ENCODE results near the gene XYLT1. TPM values are rescaled to one million over a fixed set of nuclear protein-coding genes. Genes with fewer than 3 reads are reported as not detected.

XYLT1 gene
- total RNA-seq, 1 experiment from 2014 or later, result 14.5 TPM

GRCh38 chr16:17439580-17439979 lies 31.2 kb downstream of the XYLT1 start:
- H2BK15ac ChIP-seq (ENCODE audit: low read depth, low read length), result no peak overlapping the region
- no peak overlapping the region for H2BK120ac ChIP-seq (ENCODE audit: low read depth, low read length, poor library complexity, severe bottlenecking)
- WGBS (ENCODE audit: extremely low coverage, insufficient read length, low lambda C conversion rate), result no CpG with 5 or more reads among the region's 3 CpGs
- Mint-ChIP-seq H3K36me3 (ENCODE audit: insufficient read depth in 1 of 3, low read depth in 3 of 3) (peaks cover 3 to 18% (median 7%) of the 10 kb centered on the region in 3 experiments; a peak in 5 of 7 replicates), H3K27ac (no peak overlapping the region), H3K4me1 (peaks cover 18 to 24% of the 10 kb centered on the region in 2 experiments; a peak in 3 of 4 replicates), H3K27me3 (ENCODE audit: low read depth) (no peaks in the 10 kb centered on the region), H3K4me3 (no peak overlapping the region), H3K9me3 (peaks cover 0 to 5% of the 10 kb centered on the region in 2 experiments; a peak in 3 of 5 replicates)
- no peak overlapping the region for H3K14ac ChIP-seq (ENCODE audit: insufficient read depth, low read length)
- H4K91ac ChIP-seq (ENCODE audit: insufficient read length, low read depth, low read length), result no peak overlapping the region
- no peak overlapping the region for H2BK5ac ChIP-seq (ENCODE audit: insufficient read length, low read length)
- no peak overlapping the region for H4K5ac ChIP-seq (ENCODE audit: insufficient read length, low read depth, low read length)
- H3K4ac ChIP-seq (ENCODE audit: low read depth, low read length), result no peak overlapping the region
- H3K23ac ChIP-seq (ENCODE audit: insufficient read length, low read depth, low read length), result no peak overlapping the region
- TF ChIP-seq CTCF (conservative IDR thresholded peaks at IDR 0.05), result no peak
- H3K9me3 ChIP-seq (ENCODE audit: control insufficient read depth, low read depth, low read length), result no peaks in the 10 kb centered on the region
- H3K23me2 ChIP-seq (ENCODE audit: insufficient read length, low read depth, low read length, poor library complexity, severe bottlenecking), result no peaks in the 10 kb centered on the region
- no peak overlapping the region for H3K56ac ChIP-seq (ENCODE audit: insufficient read length, low read depth, low read length)
- no peak overlapping the region for H2AK5ac ChIP-seq (ENCODE audit: insufficient read length, low read length)
- peaks cover 6% of the 10 kb centered on the region; the same call in 1 of the 2 replicates for H3K4me1 ChIP-seq (ENCODE audit: insufficient read depth, low read length)
- no peaks in the 10 kb centered on the region; the same call in 1 of the 2 replicates for H3K79me2 ChIP-seq (ENCODE audit: insufficient read depth, low read length)
- H2BK12ac ChIP-seq (ENCODE audit: insufficient read length, low read depth, low read length), result no peak overlapping the region
- H2BK20ac ChIP-seq (ENCODE audit: low read depth, low read length, poor library complexity, severe bottlenecking), result no peak overlapping the region
- no peak overlapping the region for H3K27ac ChIP-seq (ENCODE audit: insufficient read length, low read depth, low read length)
- H4K8ac ChIP-seq (replicated peaks; ENCODE audit: insufficient read length, low read depth, low read length), result no peak overlapping the region
- no peak overlapping the region for H3K9ac ChIP-seq (ENCODE audit: extremely low read depth, insufficient read length, low read length)
- H4K20me1 ChIP-seq (ENCODE audit: control insufficient read depth, insufficient read depth, insufficient read length), result no peaks in the 10 kb centered on the region
- H3K79me1 ChIP-seq (ENCODE audit: insufficient read depth, low read depth, low read length, poor library complexity, severe bottlenecking), result no peaks in the 10 kb centered on the region
- H3K18ac ChIP-seq (ENCODE audit: insufficient read length, low read depth, low read length), result no peak overlapping the region
- no peak overlapping the region for H3T11ph ChIP-seq (ENCODE audit: low read length)
- H2AFZ ChIP-seq (ENCODE audit: low read length), result no peak overlapping the region
- H3K4me2 ChIP-seq (ENCODE audit: insufficient read depth, insufficient read length, low read length), result no peak overlapping the region
- no peaks in the 10 kb centered on the region for H3K27me3 ChIP-seq (ENCODE audit: insufficient read depth, low read length)
- DNase-seq, result no peak

Measured in H9 (cell line).